GM21390 (cell line): ENCODE data around the gene ISOC2.
"Not testable (repeated sequence)": the region's sequence is repeated elsewhere in the genome, so short reads cannot be mapped to it uniquely, and the experiment has no call there.

ENCODE experiments used
- ATAC-seq: cut with Tn5 transposase; IDR thresholded peaks from one replicate; pipeline ENCODE4 v1.9.1; 2021; ENCODE audit not compliant: unreplicated experiment

The ISOC2 gene

GRCh38 chr19:55460670-55461258 lies 678 bp downstream of the ISOC2 start:
- ATAC-seq, result no peak

- no peak for ATAC-seq
Measured at GRCh38 chr19:55459950-55460657, 1.3 kb downstream of the ISOC2 start.

GRCh38 chr19:55459551-55459949 lies 1.9 kb downstream of the ISOC2 start:
- no peak for ATAC-seq

- ATAC-seq, result no peak
Measured at GRCh38 chr19:55457683-55458457, 3.6 kb downstream of the ISOC2 start.

GRCh38 chr19:55456347-55456746 lies 5.1 kb downstream of the ISOC2 start:
- no peak for ATAC-seq

GRCh38 chr19:55455576-55456235 lies 5.7 kb downstream of the ISOC2 start:
- no peak for ATAC-seq

GRCh38 chr19:55454787-55455243 lies 6.6 kb downstream of the ISOC2 start:
- ATAC-seq, result no peak

GRCh38 chr19:55453511-55454260 lies 7.8 kb downstream of the ISOC2 start:
- ATAC-seq, result no peak

GRCh38 chr19:55452749-55453346 lies 8.6 kb downstream of the ISOC2 start:
- ATAC-seq, result no peak

- no peak for ATAC-seq
Measured at GRCh38 chr19:55451965-55452748, 9.3 kb downstream of the ISOC2 start.

GRCh38 chr19:55451163-55451964 lies 10.1 kb downstream of the ISOC2 start:
- no peak for ATAC-seq

- no peak for ATAC-seq
Measured at GRCh38 chr19:55449469-55449868, 12.0 kb downstream of the ISOC2 start.

- ATAC-seq, result not testable (repeated sequence)
Measured at GRCh38 chr19:55448175-55448490, 13.3 kb downstream of the ISOC2 start.

GRCh38 chr19:55447421-55448174 lies 13.8 kb downstream of the ISOC2 start:
- ATAC-seq, result no peak

GRCh38 chr19:55446060-55446459 lies 15.4 kb downstream of the ISOC2 start:
- no peak for ATAC-seq

- ATAC-seq, result no peak
Measured at GRCh38 chr19:55444646-55445045, 16.8 kb downstream of the ISOC2 start.

- no peak for ATAC-seq
Measured at GRCh38 chr19:55443824-55444480, 17.5 kb downstream of the ISOC2 start.
